Right lung (tissue), 10 donors: ENCODE data around the gene IFITM10. TPM values are rescaled to one million over a fixed set of nuclear protein-coding genes. Genes with fewer than 3 reads are reported as not detected.

Experiments
- DNase-seq, 2 donors: peaks; one replicate each; pipeline ENCODE4 v3.0.0-alpha.2; 2013
- long read RNA-seq, 8 donors: transcript quantifications; one replicate each; lab custom pipeline, GENCODE V29; 2026
- polyA plus RNA-seq, 5 donors: library from polyadenylated mRNA; unstranded; fragments of 120-200 nt; gene quantifications; one replicate each; pipeline versions ENCODE4 v1.2.1 to v1.2.3, GENCODE V29; 2013; ENCODE audit warnings: inconsistent platforms in 1 of 5, low replicate concordance in 1 of 5; ENCODE audit not compliant: insufficient read length in 5 of 5, insufficient read depth in 1 of 5

IFITM10 gene
- polyA plus RNA-seq: under 1 TPM; 0.08 to 0.24 (median 0.10) TPM
- long read RNA-seq, donor 1: 0 reads
- long read RNA-seq, donor 2: 0 reads
- long read RNA-seq, donor 3: 0 reads
- long read RNA-seq, donor 4: 0 reads
- long read RNA-seq, donor 5: 0 reads
- long read RNA-seq, donor 6: 0 reads
- long read RNA-seq, donor 7: 0 reads
- long read RNA-seq, donor 8: 0 reads

GRCh38 chr11:1750481-1750839 is at the start of gene IFITM10:
TSS of gene IFITM10 (minus strand) at chr11:1750595. CDS start at chr11:1750442, 153 bp downstream.
- no peak for DNase-seq

DNA sequence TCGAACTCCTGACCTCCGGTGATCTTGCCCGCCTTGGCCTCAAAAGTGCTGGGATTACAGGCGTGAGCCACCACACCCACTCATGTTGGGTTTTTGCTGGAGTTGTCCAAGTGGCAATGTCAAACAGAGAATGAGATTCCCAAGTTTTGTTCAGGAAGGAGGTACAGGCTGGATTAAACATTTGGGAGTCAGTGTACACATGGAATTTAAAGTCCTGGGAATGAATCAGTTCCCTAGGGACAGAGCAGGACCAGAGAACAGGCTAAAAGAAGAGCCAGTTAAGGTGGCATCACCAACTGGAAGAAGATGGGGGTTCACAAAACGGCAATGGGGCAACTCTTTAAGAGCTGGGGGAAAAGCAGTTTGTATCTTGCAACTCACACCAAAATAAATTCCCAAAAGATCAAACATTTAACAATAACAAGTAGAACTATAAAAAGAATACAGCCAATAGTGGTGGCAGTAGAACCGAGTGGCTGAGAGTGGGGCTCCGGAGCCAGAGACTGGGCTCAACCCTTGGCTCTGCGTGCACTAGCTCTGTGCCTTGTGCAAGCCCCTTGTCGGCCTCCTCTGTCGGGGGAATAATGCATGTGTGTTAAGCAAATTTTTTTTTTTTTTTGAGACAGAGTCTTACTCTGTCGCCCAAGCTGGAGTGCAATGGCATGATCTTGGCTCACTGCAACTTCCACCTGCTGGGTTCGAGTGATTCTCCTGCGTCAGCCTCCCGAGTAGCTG is 47.2 kb upstream of the IFITM10 start:
- no peak for DNase-seq

DNA sequence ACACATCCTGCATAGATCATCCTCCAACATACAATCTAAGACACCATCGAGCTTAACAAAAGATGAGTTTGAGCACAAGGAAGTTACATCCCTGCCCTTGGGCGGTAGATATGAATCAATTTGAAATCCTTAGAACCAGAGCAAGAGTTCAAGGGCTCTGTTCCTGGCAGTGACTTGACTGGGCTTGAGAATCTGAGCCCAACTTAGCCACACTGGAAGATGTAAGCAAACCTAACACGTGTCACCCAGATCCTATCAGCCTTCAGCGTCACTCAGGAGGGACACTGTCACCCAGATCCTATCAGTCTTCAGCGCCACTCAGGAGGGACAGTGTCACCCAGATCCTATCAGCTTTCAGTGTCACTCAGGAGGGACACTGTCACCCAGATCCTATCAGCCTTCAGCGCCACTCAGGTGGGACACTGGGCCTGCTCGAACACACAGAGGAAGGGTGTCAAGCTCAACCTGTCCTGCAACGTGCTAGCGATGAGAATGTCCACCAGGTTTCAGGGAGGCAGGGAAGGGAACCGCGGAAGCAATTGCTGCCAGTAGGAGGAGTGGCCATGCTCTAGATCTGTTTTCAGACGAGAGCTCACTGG is 46.1 kb upstream of the IFITM10 start:
- no peak for DNase-seq

- DNase-seq: no peak
Observed at GRCh38 chr11:1793081-1793480, 42.7 kb upstream of the IFITM10 start.

- DNase-seq: no peak
Observed at GRCh38 chr11:1792461-1792860, 42.1 kb upstream of the IFITM10 start.

DNA sequence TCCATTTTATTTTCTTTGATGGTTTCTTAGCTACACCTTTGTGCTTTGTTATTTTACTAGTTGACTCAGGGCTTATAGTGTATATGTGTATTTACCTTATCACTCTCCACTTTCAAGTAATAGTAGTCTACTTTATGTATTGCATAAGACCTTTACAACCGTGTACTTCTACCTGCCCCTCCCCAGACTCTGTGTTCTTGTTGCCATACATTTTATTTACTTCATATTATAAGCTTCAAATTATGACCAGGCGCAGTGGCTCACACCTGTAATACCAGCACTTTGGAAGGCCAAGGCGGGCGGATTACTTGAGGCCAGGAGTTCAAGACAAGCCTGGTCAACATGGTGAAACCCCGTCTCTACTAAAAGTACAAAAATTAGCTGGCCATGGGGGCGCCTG is 41.5 kb upstream of the IFITM10 start:
- DNase-seq: no peak

- no peak for DNase-seq
Observed at GRCh38 chr11:1786466-1786865, 36.1 kb upstream of the IFITM10 start.

DNA sequence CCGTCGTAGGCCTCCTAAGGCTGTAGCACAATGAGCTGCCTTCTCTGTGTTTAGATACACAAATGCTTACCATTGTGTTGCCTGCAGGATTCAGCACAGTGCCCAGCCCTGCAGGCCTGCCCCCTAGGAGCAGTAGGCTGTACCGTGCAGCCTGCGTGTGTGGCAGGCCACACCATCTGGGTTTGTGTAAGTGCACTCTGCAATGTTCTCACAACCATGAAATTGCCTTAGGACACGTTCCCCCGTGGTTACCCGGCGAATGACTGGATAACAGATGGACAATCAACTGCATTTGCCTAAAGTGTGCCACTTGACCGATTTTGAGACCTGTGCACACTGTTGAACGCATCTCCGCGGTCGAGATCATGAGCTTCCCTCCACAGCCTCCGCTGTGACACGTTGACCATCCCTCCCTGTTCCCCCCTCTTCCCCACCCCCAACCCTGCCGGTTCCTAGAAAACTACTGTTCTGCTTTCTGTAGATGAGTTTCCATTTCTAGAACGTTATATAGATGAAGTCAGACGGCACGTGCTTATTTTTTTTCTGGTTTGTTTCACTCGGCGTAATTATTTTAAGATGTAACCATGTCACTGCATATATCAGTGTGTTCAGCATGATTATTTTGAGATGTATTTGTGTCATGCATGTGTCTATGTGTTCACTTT is 35.5 kb upstream of the IFITM10 start:
- no peak for DNase-seq

- no peak for DNase-seq
Observed at GRCh38 chr11:1784761-1785650, 34.6 kb upstream of the IFITM10 start.

GRCh38 chr11:1783725-1784529 is 33.5 kb upstream of the IFITM10 start:
- DNase-seq: no peak

DNA sequence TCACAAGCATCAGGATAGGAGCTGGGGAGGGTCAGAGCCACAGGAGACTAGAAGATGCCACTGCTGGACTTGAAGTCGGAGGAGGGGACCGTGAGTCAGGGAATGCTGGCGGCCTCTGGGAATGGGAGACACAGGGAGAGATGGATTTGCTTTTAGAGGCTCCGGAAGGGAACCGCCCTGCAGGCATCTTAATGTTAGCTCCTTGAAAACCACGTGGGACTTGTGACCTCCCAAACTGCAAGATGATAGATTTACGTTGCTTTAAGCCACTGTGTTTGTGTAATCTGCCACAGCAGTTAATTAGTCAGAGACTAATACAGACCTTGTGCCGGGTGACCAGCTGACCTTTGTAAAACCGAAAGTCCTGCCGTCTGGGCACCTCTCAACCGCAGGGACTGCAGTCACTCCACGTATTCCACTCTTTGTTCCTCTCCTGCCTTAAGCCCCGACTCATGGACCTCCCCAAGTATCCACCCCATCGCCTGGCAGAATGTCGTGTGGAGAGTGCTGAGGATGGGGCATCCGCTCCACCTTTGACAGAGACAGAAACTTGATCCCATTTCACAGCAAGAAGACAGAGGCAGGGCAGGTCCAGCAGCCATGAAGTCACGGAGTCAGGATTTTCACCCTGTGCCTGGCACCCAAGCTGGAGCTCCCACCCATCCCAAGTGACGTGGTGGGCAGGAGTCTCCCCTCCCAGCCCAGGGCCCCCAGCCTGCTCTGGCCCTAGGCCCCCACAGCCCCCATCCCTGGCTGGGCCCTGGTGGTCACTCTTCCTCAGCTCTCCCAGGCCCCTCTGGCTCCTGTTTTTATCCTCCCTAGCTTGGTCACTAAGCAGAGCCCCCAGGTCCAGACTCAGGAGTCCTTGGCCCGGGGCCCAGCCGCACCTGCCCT is 32.7 kb upstream of the IFITM10 start:
- DNase-seq: no peak

GRCh38 chr11:1782031-1782590 is 31.7 kb upstream of the IFITM10 start:
- no peak for DNase-seq

DNA sequence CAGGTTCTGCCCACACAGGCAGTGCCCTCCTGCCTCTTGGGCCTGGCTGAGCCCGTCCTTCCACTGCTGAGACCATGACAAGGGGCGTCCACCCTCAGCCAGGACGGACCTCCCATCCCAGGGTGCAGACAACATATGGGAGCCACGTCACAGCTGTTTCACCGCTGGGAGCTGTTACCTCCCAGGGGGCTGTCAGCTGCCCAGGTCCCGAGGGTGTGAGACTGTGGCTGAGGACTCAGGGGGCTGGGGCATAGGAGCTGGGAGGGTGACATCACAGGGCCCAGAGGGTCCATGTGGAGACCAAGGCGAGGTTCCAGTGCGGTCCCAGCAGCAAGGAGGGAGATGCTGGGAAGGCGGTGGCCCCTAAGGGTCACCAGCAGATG is 31.2 kb upstream of the IFITM10 start:
- no peak for DNase-seq

- DNase-seq: no peak
Observed at GRCh38 chr11:1780700-1781592, 30.6 kb upstream of the IFITM10 start.

- no peak for DNase-seq
Observed at GRCh38 chr11:1779806-1780699, 29.7 kb upstream of the IFITM10 start.

GRCh38 chr11:1779034-1779805 is 28.8 kb upstream of the IFITM10 start:
- no peak for DNase-seq
